GM21737 (cell line): Measurements from ENCODE around the gene ITFG2.
A peak's percentile ranks its signal among the peaks of the same experiment; 100 is the strongest.
"Not testable (repeated sequence)": the region's sequence is repeated elsewhere in the genome, so short reads cannot be mapped to it uniquely, and the experiment has no call there.

Experiments used
- ATAC-seq: cut with Tn5 transposase; IDR thresholded peaks from one replicate; pipeline ENCODE4 v1.9.1; 2021; ENCODE audit warnings: mild to moderate bottlenecking, moderate library complexity; ENCODE audit not compliant: unreplicated experiment

ITFG2 gene

DNA sequence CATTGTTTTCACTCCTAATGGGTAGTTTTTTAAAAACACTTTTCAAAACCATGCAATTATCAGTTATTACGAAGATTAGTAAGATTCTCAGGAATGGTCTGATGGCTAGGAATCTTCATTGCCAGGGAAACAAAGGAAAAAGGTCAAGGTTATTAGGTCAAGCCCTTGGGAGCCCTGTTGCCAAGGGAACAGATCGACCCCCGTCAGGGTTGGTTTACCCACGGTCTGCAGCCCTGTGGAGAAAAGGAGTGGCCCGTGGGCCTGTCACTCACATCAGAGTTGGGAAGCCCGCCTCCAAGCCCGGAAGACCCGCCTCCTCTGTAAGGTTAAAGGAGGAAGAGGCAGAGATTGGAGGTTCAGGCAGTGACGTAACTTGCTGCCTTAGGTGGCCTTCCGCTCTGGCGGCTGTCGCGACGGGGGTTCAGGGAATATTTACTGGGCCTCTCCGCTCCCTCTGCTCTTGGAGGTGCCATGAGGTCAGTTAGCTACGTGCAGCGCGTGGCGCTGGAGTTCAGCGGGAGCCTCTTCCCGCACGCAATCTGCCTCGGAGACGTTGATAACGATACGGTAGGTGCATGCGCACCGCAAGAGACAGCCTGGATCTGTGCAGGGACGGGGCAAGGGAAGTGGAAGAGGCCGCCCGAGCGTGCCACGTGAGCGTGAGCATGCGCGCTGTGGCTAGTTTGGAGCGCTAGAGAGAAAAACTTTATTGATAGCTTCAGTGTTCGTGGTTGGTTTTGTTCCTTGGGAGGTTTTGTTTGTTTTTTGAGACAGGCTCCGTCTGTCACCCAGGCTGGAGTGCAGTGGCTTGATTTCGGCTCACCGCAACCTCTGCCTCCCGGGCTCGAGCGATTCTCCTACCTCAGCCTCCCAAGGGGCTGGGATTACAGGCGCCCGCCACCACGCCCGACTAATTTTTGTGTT is at the start of gene ITFG2:
Gene ITFG2, plus strand, starts transcription at position 379 of the 924 bp plus-strand sequence. Its CDS starts 93 bp downstream, at position 472.
- peak; percentile 94 for ATAC-seq

DNA sequence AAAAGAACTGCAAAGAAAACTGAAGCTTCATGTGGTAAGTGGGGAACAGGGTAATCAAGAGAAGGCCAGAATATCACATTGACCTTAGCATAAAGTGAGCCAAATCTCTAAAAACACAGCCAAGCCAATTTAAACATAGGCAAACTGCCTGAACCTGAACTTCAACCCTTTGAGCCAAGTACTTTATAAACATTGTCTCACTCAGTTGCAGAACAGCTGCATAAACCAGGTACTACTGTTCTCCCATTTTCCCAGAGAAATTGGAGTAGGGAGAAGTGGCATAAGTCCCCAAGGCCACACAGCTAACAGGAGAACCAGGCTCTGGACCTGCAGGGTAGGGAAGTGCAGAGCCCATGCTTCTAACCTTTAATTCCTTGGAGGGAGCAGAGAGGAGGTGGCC is 48.1 kb upstream of the ITFG2 start:
- no peak for ATAC-seq

DNA sequence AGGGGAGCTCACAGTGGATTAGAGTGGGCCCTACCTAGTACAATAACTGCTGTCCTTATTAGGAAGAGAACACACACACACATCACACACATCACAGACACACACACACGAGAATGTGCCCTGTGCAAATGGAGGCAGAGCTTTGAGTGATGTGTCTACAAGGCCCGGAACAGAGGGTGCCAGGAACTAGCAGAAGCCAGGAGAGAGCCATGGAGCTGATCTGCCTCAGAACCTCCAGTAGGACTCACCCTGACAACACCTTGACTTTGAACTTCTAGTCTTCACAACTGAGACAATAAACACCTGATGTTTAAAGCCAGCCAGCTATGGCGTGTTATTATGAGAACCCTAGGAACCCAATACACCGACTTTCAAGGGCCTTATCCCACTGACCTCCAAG is 47.4 kb upstream of the ITFG2 start:
- ATAC-seq: no peak

DNA sequence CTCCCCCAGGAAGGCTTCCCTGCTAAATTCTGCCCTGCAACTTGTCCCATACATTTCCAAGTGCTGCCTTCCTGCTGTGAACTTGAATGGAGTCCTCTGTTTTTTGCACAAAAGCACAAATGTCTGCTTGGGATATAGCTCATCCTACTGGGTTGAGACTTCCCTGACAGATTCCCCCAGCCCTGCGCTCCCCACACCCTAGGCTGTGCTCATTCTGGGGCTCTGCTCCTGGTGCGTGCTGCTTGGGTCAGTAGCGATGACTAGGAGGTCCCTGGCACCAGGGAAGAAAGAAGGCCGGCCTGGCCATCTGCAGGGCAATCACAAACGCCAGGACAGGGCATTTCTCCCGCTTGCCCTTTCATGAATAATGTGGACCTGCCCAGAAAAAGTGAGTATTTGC is 46.9 kb upstream of the ITFG2 start:
- no peak for ATAC-seq

DNA sequence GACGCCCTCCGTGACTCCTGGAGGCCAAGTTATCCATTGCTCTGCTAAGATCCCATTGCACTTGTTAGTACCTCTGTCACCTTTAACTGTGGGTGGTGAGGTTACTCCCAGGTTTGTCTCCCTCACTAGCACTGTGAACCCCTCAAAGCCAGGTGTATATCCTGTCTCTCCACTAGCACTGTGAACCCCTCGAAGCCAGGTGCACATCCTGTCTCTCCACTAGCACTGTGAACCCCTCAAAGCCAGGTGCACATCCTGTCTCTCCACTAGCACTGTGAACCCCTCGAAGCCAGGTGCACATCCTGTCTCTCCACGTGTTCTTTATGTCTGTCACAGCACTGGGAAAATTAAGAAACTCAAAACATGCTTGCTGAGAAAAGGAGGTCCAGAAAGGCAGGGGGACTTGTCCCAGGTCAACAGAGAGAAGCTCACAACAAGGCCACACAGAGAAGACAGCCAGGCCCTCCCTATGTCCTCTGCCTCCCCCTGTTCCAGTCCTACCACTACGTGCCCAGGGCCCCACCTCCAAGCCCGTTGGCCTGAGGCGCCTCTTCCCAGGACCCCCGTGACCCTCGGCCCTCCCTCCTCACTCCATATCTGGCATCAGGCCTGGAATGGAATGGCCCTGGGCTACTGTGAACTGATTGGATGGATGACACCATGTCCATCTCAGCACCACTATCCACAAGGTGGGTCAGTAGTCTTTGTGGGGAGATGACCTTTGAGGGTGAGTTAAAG is 44.1 kb upstream of the ITFG2 start:
- no peak for ATAC-seq

DNA sequence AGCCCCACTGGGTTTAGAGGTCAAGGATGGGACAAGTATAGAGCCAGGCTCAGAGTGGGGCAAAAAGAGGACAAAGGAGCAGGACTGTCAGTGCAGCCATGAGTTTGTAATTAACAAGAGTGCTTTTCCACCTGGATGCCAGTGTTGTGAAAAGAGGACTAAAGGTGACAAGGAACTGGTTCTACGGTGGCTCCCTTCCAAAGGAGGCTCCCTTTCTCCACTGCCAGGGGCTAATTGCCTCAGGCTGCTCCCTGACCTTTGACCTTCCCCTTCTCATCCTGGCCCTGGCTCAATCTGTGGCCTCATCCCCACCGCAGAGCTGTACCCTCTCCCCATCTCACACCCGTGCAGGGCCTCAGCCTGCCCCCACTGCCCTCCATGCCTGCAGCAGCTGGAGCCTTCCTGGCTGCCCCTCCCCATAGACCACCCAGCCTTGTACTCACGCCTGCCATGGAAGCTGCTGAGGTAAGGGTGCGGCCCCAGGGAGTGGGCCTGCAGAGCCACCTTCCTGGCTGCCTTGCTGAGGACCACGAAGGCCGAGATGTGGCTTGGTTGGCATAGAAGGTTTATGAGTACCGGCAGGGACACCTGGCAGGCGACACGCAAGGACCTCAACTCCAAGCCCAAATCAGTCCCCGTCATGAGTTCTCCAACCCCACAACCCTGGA is 42.5 kb upstream of the ITFG2 start:
- ATAC-seq: no peak

DNA sequence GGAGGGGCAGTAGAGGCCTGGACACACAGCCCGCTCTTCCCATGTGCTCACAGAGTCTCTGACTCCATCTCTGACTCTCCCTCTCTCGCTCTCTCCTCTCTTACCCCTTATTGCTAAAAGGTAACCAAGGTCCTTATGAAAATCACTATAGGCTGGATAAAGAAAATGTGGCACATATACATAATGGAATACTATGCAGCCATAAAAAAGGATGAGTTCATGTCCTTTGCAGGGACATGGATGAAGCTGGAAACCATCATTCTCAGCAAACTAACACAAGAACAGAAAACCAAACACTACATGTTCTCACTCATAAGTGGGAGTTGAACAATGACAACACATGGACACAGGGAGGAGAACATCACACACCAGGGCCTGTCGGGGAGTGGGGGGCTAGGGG is 41.9 kb upstream of the ITFG2 start:
- not testable (repeated sequence) for ATAC-seq

DNA sequence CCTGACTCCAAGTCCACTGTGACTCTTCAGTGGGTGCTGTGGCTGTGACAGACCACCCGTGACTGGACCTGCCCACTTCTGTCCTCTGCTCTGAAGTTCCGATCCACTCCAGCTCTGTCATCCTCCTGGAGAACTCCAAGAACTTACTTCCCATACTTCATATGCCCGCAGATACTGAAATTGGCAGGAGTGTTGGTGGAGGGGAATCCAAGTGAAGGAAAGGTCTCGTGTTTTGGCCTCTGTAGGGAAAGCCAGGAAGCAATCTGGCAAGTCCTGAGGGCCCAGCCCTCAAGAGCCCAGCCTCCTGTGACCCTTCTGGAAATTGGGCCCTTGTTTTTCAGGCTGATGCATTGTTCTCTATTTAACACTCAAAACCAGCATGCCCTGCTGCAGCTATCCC is 40.1 kb upstream of the ITFG2 start:
- no peak for ATAC-seq

DNA sequence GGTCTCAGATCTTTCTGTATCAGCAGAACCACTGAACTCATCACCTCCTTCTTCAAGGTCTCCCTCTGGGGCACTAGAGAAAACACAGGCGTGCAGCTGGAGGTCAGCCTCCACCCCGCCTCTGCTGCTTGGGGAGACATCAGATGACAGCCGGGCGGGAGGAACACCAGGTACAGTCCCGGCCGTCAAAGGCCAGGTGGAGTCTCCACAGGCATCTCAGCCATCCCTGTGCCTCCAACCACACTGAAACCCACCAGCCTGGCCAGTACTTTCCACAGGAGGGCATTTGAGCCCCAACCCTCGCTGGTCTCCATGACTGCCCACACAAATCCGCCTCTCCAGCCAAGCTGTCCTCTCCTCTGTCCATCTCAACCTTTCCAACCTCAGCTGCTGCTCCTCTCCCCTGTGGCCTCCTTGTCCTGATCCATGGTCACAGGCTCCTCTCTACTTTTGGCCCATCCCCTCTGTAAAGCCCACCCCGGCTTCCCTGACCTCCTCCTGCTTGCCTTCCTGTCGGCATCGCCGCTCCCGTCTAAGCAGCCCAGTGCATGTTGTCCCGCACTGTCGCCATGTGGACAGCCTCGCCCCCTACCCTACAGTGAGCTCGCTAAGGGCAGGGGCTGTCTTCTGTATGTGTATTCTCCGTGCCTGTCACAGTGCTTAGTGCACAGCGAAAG is 39.1 kb upstream of the ITFG2 start:
- no peak for ATAC-seq

DNA sequence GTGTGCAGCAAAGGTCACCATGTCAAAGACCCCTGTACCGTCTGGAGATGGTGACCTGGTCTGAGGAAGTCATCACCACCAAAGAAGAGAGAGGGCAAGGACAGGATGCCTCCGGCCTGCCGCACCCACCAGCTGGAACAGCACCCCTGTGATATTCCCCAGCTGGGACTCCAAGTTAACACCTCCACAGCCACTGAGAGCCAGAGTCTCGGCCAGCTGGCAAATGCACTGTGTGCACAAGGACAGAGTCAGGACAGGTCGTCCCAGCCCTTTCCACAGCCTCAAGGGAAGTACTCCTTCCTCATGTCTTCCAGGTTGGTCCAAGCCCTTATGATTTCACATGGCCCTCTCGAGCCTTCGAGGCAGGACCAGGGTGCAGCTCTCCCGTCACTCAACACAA is 37.0 kb upstream of the ITFG2 start:
- no peak for ATAC-seq

DNA sequence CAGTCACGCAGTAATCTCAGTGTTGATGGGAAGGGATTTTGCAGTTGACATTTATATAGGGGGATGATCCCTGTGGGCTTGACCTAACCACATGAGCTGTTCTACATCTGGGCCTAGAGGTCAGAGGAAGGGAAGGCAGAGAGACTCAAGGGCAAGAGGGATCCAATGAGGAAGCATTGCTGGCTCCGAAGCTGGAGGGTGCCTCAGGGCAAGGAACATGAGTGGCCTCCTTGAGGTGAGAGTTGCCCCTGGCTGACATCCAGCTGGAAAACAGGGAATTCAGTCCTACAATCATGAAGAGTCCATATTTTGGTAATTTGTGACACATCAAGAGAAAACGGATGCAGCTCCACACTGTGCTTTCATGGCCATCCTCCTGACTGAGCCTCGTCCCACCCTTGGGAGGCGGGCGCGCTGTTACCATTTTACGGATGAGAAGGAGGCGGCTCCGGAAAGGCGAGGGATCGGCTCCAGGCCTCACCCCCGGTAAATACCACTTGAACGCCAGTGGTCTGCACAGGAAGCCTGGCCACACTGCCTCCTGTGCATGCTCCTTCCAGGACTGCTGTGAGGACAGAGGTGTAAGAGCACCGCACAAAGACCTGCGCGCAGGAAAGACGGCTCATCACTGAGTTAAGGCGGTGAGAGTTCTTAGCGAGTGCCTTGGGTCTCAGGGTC is 36.2 kb upstream of the ITFG2 start:
- ATAC-seq: no peak

DNA sequence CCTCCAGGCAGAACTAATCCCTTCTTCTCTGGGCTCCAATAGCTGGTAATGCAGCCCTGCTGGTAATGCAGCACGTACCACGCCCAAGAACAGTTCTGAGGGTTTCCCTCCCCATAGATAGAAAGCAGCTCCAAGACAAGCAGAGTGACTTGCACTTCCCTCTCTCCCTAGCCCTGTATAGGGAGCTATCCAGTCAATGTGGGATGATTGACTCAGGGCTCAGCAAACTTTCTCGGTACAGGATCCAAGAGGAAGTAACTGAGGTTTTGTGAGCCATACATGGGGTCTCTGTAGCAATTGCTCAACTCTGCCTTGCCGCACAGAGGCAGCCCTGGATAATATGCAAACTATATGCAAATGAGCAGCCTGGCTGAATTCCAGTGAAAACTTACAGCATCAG is 33.2 kb upstream of the ITFG2 start:
- no peak for ATAC-seq

DNA sequence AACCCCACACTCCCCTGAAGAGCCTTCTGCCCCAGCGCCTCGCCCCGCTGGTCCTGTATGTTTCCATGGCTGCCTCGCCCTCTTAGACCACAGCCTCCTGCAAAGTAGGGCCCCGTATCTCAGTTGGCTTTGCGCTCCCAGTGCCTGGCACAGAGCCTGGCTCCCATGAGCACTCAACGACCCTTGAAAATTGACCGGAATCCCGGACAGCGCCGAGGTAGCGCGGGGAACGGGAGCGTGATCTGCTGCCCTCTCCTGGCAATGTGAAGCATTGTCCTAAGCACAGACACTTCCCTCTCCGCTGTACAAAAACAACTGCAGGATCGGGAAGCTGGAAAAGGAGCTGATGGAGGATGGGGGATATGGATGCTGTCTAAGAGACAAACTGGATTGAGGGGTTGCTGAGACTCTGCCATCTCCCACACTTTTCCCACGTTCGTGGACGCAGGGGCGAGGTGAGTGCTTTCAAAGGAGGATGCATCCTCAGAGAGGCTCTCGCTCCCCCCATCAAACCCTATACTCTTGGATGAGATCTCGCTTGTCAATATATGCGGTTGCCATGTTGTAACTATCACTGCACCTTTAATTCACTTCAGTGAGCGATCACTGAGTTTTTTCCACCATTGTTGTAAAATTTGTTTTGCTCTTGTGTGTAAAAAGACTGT is 28.4 kb upstream of the ITFG2 start:
- no peak for ATAC-seq

DNA sequence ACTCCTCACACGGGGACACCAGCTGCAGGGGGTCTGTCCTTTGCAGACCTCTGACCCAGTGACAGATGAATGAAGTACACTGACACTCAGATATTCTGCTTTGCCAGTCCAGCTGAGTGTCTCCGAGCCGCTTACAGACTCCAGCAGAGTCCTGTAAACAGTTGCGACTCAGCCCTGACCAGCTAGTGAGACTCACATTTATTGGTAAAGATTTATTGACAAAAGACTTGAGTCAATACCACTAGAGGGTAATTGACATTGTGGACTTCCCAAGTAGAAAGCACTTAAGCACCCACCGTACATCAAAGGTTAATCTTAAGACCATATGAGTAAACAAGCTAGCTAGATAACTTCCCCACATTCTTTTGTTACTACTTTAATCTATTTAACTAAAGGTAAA is 27.5 kb upstream of the ITFG2 start:
- ATAC-seq: no peak

DNA sequence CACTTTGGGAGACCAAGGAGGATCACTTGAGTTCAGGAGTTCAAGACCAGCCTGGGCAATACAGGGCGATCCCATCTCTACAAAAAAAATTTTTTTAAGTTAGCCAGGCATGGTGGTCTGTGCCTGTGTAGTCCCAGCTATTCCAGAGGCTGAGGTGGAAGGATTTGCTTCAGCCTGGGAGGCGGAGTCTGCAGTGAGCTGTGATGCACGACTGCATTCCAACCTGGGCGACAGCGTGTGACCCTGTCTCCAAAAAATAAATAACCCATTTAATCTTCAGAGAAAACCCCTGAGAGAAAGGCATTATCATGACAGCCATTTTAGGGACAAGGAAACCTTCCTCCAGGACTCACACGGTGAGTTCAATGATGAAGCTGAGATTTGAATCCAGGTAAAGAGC is 21.4 kb upstream of the ITFG2 start:
- no peak for ATAC-seq

DNA sequence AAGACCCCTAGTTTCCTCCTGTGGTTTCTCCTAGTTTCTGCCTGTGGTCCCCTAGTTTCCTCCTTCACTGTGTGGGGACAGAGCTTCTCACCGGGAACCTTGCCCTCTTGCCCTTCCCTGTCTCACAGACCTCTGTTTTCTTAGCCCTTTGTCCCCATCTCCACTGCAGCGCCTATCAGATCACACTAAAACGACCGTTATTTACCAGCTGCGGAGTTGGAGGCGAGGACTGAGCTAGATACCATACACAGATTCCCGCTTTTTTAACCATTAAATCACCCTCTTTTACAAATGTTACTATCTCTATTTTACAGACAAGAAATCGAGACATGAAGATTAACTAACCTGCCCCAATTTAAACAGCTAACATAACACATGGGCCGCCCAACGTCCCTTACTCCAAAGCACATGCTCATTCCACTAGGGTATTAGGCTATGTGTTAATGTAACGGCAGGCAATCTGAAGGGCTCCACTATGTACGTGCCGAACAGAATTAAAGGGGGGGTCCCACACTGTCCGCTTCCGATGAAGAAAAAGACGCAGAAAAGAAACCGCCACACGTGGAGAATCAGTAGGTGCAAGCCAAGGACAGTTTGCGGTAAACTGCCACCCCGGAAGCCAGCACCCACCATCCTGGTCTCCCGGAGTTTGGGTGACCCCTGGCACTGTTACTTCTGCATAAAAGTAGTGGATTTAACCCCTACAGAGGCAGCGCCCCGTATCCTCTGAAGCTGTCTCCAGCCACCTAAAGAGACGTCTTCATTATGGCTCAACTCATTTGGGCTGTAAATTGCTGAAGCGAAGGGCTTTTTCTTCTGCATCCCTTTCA is 19.6 kb upstream of the ITFG2 start:
- no peak for ATAC-seq

DNA sequence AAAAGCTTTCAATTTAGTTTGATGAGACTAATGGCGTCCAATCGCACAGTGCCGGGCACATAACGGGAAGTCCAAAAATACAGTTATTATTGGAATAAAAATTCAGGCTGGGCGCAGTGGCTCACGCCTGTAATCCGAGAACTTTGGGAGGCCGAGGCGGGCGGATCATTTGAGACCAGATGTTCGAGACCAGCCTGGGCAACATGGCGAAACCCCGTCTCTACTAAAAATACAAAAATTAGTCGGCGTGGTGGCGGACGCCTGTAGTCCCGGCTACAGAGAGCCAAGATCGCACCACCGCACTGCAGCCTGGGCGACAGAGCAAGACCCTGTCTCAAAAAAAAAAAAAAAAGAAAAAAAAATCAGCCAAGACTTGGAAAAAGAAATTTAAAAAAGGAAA is 18.9 kb upstream of the ITFG2 start:
- ATAC-seq: no peak

DNA sequence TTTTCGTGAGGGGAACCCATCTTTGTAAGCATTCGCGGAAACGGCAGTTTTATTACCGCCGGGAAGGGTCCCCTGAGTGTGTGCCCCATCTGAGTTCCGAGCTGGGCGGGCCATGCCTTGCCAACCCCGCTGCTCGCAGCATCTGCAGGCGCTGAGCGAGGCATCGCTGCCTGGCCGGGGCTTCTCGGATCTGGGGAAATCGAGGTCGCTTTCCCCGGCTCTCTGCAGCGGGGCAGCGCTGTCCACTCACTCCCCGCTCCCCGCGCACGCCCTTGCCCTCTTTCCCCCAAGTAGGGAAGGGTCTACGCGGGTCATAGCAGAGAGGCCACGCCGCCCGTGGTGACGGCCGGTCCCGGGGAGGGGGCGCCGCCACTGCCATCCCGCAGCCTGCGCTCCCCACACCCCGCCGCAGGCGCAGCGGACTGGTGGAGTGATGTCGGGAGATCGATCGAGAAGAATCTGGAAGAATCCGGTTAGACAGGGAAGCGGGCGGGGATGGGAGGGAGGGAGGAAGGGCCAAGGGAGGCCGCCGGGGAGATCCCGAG is 18.2 kb upstream of the ITFG2 start:
- ATAC-seq: no peak
